Endothelial cell of umbilical vein (primary cell): ENCODE measurements around the gene NAA16. TPM values are rescaled to one million over a fixed set of nuclear protein-coding genes. Genes with fewer than 3 reads are reported as not detected.

Source experiments
- BruUV-seq: library from RNA; stranded (reverse); fragments of 400-500 nt; replicated peaks from 2 replicates; lab custom pipeline; 2021; lab: Mats Ljungman, UMichigan
- CTCF ChIA-PET: fragments of 300-600, 350-600 bp; sonication (Branson Sonifier 250); formaldehyde crosslinking; loops from one replicate; lab custom pipeline; 2021; ENCODE audit warnings: antibody characterized with exemption, inconsistent platforms; lab: Charles Lee
- POLR2A ChIA-PET: fragments of 300-600, 350-600 bp; sonication (Branson Sonifier 250); formaldehyde crosslinking; loops from one replicate; lab custom pipeline; 2021; ENCODE audit warnings: antibody characterized with exemption, inconsistent platforms; lab: Charles Lee
- DNase-seq: peaks from one replicate; pipeline ENCODE4 v3.0.0-alpha.2; 2011; ENCODE audit warnings: low read depth, low spot score
- FAIRE-seq: peaks from 2 replicates; lab custom pipeline; 2011; peaks lifted over from hg19 to GRCh38; lab: Jason Lieb, UNC
- H2AFZ ChIP-seq: 2 replicates; pipeline ENCODE4 v1.6.0; 2012; ENCODE audit warnings: low read depth, low read length, control low read depth, inconsistent platforms
- H3K27ac ChIP-seq: 2 replicates; pipeline ENCODE4 v1.5.1; 2011; ENCODE audit warnings: low read depth, mild to moderate bottlenecking, control low read depth, low read length, moderate library complexity; ENCODE audit not compliant: insufficient read depth
- H3K27me3 ChIP-seq, 2 experiments: 2 replicates each; pipeline versions ENCODE4 v1.6.0 to v1.6.1; 2011; ENCODE audit warnings: low read length in 2 of 2, mixed read lengths in 1 of 2; ENCODE audit not compliant: control insufficient read depth in 2 of 2, insufficient read depth in 2 of 2
- H3K36me3 ChIP-seq, 2 experiments: 2 replicates in 1 of 2; 3 replicates in 1 of 2; pipeline ENCODE4 v1.5.1; 2011; ENCODE audit warnings: low read length in 2 of 2, mild to moderate bottlenecking in 1 of 2, moderate library complexity in 1 of 2; ENCODE audit not compliant: control insufficient read depth in 2 of 2, insufficient read depth in 2 of 2; ENCODE audit errors: extremely low read depth in 1 of 2
- H3K4me1 ChIP-seq: 3 replicates; pipeline ENCODE4 v1.5.1; 2011; ENCODE audit warnings: mild to moderate bottlenecking, low read length; ENCODE audit not compliant: control insufficient read depth, insufficient read depth; ENCODE audit errors: extremely low read depth
- H3K4me2 ChIP-seq: 2 replicates; pipeline ENCODE4 v1.6.1; 2011; ENCODE audit warnings: low read length, control low read depth, mixed read lengths; ENCODE audit not compliant: insufficient read depth
- H3K4me3 ChIP-seq, 3 experiments: fragments of 200-600 bp in 1 of 3; sonication (generic), shearing (Covaris generic) in 1 of 3; replicated peaks in 1 of 3; 2 replicates each; pipeline ENCODE4 v1.5.1; 2011 to 2016; ENCODE audit warnings: control low read depth in 3 of 3, low read length in 3 of 3, mild to moderate bottlenecking in 2 of 3, inconsistent platforms in 1 of 3, low read depth in 1 of 3, moderate library complexity in 1 of 3; ENCODE audit not compliant: insufficient read depth in 1 of 3
- H3K79me2 ChIP-seq: 2 replicates; pipeline ENCODE4 v1.6.0; 2012; ENCODE audit warnings: low read length, inconsistent platforms; ENCODE audit not compliant: control insufficient read depth, insufficient read depth
- H3K9ac ChIP-seq: replicated peaks from 2 replicates; pipeline ENCODE3; 2011; ENCODE audit warnings: low read length, control low read depth; ENCODE audit not compliant: insufficient read depth; ENCODE audit errors: extremely low read depth
- H3K9me1 ChIP-seq: replicated peaks from 3 replicates; pipeline ENCODE4 v1.6.0; 2011; ENCODE audit warnings: mild to moderate bottlenecking, low read length; ENCODE audit not compliant: control insufficient read depth, insufficient read depth; ENCODE audit errors: extremely low read depth
- H3K9me3 ChIP-seq: replicated peaks from 2 replicates; pipeline ENCODE4 v1.5.1; 2012; ENCODE audit warnings: low read length, inconsistent platforms; ENCODE audit not compliant: control insufficient read depth, insufficient read depth
- H4K20me1 ChIP-seq: replicated peaks from 2 replicates; pipeline ENCODE3; 2011; ENCODE audit warnings: mild to moderate bottlenecking, low read length; ENCODE audit not compliant: control insufficient read depth, insufficient read depth; ENCODE audit errors: extremely low read depth
- EZH2 ChIP-seq: IDR thresholded peaks from 2 replicates; pipeline ENCODE4 v1.6.1; 2012; ENCODE audit warnings: borderline replicate concordance, low read depth, mild to moderate bottlenecking, moderate library complexity, low read length, inconsistent platforms; ENCODE audit not compliant: severe bottlenecking
- FOS ChIP-seq: IDR thresholded peaks from 2 replicates; pipeline ENCODE4 v1.6.1; 2011; ENCODE audit warnings: mild to moderate bottlenecking, low read length, moderate library complexity, borderline replicate concordance; ENCODE audit not compliant: insufficient read depth
- GATA2 ChIP-seq: IDR thresholded peaks from 2 replicates; pipeline ENCODE4 v1.7.0; 2011; ENCODE audit warnings: low read depth, mild to moderate bottlenecking, moderate library complexity, mixed read lengths, low read length; ENCODE audit not compliant: insufficient read length, insufficient read depth
- MYC ChIP-seq: IDR thresholded peaks from one replicate; pipeline ENCODE4 v1.6.1; 2011; ENCODE audit warnings: mild to moderate bottlenecking, low read depth, low read length
- POLR2A ChIP-seq: IDR thresholded peaks from 2 replicates; pipeline ENCODE4 v1.6.1; 2012; ENCODE audit warnings: low read depth, mild to moderate bottlenecking, control low read depth, low read length
- POLR2AphosphoS5 ChIP-seq: IDR thresholded peaks from 2 replicates; pipeline ENCODE4 v1.6.1; 2012; ENCODE audit warnings: low read depth, mild to moderate bottlenecking, control low read depth, low read length, moderate library complexity; ENCODE audit not compliant: insufficient read depth
- dilution Hi-C: fragments of 300-500 bp; cut with MboI; formaldehyde crosslinking; loops from one replicate; pipeline ENCODE4 v1.15.0; 2019; ENCODE audit warnings: low sequenced_read_pairs; ENCODE audit not compliant: extremely low pct_ligation_motif_present
- intact Hi-C: fragments of 100-400 bp; cut with micrococcal nuclease; formaldehyde crosslinking; loops from one replicate; pipeline ENCODE4 v1.10.0; 2022
- polyA plus RNA-seq, 4 experiments: library from polyadenylated mRNA; depleted of rRNA in 3 of 4; stranded (reverse) in 3 of 4; unstranded in 1 of 4; fragments of >200 nt; gene quantifications; 2 replicates each; pipeline versions ENCODE4 v1.2.1 to v1.2.3, GENCODE V29; 2011 to 2012; ENCODE audit warnings: missing spikeins in 1 of 4
- total RNA-seq: library from RNA; stranded (reverse); gene quantifications from 2 replicates; pipeline ENCODE4 v1.2.3, GENCODE V29; 2021
- TF ChIP-seq, protein P1 (sequence below), 2 donors: IDR thresholded peaks; 1 replicate in 1 of 2; 2 replicates in 1 of 2; pipeline ENCODE4 v1.5.1; 2011; ENCODE audit warnings: low read length in 2 of 2, mild to moderate bottlenecking in 2 of 2, moderate library complexity in 2 of 2, control low read depth in 1 of 2, inconsistent platforms in 1 of 2, low read depth in 1 of 2; ENCODE audit not compliant: insufficient read depth in 1 of 2; ENCODE audit errors: extremely low read depth in 1 of 2

The NAA16 gene
- total and polyA plus RNA-seq, 2 donors (not counting 3 experiments of a cell fraction or from before 2014, with no cell fraction given), result 8.6 to 26.1 TPM

DNA sequence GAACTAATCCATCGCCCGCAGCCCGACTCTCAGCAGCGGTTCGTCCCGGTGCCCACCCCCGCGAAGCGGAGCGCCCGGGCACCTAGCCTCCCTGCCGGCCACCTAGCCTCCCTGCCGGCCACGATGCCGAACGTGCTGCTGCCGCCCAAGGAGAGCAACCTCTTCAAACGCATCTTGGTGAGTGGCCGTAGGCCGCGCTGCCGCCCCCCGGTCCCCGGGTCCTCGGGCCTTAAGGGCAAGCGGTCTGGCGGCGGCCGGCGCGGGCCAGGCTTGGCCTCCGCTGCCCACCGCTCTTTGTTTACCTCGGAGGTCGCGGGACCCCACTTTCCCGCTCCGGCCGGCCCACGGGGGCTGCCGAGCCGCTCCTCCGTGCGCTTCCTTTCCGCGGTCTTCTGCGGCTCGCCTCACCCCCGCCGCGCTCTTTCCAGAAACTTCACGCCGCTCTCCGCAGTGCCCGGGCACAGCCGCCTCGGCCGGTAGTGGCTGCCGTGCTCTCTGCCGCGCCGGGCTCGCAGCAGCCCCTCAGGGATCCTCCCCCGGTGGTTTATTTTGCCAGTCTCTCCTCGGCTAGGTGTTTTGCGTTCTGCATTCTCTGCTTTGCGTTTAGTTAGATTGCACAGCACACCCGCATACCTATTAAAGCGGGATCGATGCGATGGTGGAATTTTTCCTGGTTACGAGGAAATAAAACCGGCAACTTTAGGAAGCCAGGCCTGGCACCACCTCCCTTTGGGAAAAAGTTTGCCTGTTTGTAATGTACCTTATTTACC, 524 bp downstream of the NAA16 start:
- POLR2A ChIA-PET, result no interaction called here
- TF ChIP-seq POLR2A, result no peak
- dilution Hi-C loops (no loop called here), intact Hi-C loops (loop anchor here (1.0 to 5.0 kb wide), 4 partner anchors 36 to 337 kb away; partner anchors contain the start of genes KBTBD6 and WBP4)
- Histone ChIP-seq H3K27me3 (no peaks in the 10 kb centered on the region), H2AFZ (peak overlapping the region; percentile 97), H3K4me2 (peak overlapping the region; percentile 95), H3K4me3 (peak overlapping the region; percentile 92 to 95 (median 94)), H3K36me3 (no peaks in the 10 kb centered on the region), H3K9me1 (no peaks in the 10 kb centered on the region), H3K27ac (peak overlapping the region; percentile 72), H3K4me1 (peaks cover 33% of the 10 kb centered on the region), H3K9ac (peak overlapping the region; percentile 89), H3K79me2 (peaks cover 53% of the 10 kb centered on the region), H4K20me1 (no peaks in the 10 kb centered on the region), H3K9me3 (no peaks in the 10 kb centered on the region)
- CTCF ChIA-PET, result interaction anchor here (1.0 kb wide), 1 partner anchor 18 kb away, joined by 3 read pairs; no protein-coding TSS in a partner anchor
- BruUV-seq, result TSS peak; percentile 36
- FAIRE-seq (no peak), DNase-seq (peak; percentile 57)

DNA sequence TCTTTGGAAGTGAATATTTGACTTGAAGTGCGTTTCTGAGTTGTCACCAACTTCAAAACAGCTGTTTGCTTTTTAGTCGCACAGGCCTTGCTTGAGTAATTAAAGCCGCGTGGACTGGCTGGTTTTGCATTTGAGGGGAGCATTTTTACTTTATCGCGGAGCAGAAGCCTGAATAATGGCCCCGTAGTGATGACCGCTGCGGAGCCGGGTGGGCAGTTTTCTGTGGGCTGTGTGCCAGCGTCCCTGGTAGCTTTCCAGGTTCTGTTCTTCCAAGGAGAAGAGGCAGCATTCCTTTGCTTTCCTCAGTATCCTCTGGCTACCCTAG, 1.1 kb downstream of the NAA16 start:
- Histone ChIP-seq H3K9me1 (no peaks in the 10 kb centered on the region), H3K9ac (peak overlapping the region; percentile 89), H3K79me2 (peaks cover 58% of the 10 kb centered on the region), H2AFZ (peak overlapping the region; percentile 97), H3K27ac (peak overlapping the region; percentile 72), H3K27me3 (no peaks in the 10 kb centered on the region), H4K20me1 (no peaks in the 10 kb centered on the region), H3K9me3 (no peaks in the 10 kb centered on the region), H3K4me3 (peak overlapping the region; percentile 92 to 95 (median 94)), H3K4me1 (peaks cover 28% of the 10 kb centered on the region), H3K4me2 (peak overlapping the region; percentile 95), H3K36me3 (no peaks in the 10 kb centered on the region)
- BruUV-seq, result no TSS peak
- DNase-seq (peak; percentile 78), FAIRE-seq (peak; percentile 69)
- TF ChIP-seq EZH2, result no peak
- TF ChIP-seq MYC, result no peak
- TF ChIP-seq FOS, result no peak
- TF ChIP-seq, protein P1, sequence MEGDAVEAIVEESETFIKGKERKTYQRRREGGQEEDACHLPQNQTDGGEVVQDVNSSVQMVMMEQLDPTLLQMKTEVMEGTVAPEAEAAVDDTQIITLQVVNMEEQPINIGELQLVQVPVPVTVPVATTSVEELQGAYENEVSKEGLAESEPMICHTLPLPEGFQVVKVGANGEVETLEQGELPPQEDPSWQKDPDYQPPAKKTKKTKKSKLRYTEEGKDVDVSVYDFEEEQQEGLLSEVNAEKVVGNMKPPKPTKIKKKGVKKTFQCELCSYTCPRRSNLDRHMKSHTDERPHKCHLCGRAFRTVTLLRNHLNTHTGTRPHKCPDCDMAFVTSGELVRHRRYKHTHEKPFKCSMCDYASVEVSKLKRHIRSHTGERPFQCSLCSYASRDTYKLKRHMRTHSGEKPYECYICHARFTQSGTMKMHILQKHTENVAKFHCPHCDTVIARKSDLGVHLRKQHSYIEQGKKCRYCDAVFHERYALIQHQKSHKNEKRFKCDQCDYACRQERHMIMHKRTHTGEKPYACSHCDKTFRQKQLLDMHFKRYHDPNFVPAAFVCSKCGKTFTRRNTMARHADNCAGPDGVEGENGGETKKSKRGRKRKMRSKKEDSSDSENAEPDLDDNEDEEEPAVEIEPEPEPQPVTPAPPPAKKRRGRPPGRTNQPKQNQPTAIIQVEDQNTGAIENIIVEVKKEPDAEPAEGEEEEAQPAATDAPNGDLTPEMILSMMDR (IDR thresholded peaks at IDR 0.05; ENCODE audit: extremely low read depth in 1 of 2, insufficient read depth in 1 of 2, low read depth in 1 of 2, low read length in 2 of 2), result no peak
- TF ChIP-seq POLR2AphosphoS5, result no peak
- no peak for TF ChIP-seq GATA2
- intact Hi-C loops, result loop anchor here (5.0 kb wide), 2 partner anchors 35 to 250 kb away; partner anchors contain the start of gene WBP4
- CTCF ChIA-PET, result interaction anchor here (1.0 to 1.3 kb wide), 3 partner anchors 11 to 90 kb away, joined by 3 read pairs; no protein-coding TSS in a partner anchor
- POLR2A ChIA-PET, result no interaction called here
- dilution Hi-C loops, result no loop called here
